GM18858 (cell line): ENCODE results near the gene LRRC25.

Experiments used
- ATAC-seq: cut with Tn5 transposase; IDR thresholded peaks from one replicate; pipeline ENCODE4 v1.9.1; 2021; ENCODE audit not compliant: unreplicated experiment

Gene LRRC25

DNA sequence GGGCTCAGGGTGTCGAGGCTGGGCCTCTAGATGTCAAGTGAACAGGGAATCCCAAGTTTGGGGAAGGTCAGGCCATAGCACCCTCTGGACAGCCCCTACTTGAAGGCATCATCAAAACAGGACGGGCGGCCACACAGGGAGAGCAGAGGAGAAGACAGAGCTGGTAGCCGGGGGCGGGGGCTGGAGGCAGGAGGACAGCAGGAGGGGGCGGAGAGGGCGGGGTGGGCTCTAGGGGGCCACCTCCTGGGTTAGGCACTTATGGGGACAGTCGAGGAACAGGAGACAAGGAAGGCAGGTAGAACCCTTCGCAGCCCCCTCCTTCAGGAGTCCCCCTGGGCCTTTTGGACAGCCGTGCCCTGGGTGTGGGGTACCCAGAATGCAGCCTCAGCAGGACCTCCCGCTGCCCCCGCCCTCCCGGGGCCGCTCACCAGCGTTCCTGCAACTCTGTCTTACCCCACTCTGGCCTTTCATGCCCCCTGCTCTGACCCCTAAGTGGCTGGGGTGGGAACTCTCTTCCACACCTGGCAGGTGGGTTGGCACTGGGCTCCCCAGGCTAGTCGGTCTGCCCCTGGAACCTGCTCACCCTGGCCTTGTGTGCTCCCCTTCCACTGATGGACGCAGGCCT is 27.6 kb upstream of the LRRC25 start:
- ATAC-seq: no peak

DNA sequence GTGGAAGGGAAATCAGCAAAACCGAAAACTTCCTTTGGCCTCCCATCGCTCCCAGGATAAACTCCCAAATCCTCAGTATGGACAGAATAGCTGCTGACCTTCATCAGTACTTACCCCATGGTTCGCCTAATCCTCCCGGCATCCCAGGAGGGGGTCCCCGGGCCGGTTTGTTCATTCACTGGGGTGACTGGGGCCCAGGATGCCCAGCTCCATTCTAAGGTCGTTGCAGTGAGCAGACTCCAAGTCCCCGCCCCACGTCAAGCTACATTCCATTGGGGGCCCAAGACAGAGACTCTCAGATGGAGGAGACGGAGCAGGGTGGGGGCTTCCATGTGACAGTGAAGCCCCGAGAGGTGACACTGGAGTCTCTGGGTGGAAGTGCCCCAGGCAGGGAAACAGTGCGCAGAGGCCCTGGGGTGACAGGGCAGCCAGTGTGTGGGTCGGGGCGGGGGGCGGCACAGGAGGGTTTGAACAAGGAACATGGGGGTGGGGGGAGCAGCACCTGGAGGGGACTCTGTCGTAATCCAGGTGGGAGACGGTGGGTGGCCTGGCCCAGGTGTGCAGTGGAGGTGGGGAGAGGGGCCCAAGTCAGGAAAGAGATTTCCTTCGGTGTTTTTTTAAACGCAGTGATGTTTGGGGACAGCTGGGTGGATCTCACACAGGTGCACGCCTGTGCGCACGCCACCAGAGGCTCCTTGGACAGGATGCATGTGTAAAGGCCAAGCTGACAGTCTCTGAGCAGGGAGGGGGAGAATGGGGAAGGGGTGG is 26.9 kb upstream of the LRRC25 start:
- no peak for ATAC-seq

DNA sequence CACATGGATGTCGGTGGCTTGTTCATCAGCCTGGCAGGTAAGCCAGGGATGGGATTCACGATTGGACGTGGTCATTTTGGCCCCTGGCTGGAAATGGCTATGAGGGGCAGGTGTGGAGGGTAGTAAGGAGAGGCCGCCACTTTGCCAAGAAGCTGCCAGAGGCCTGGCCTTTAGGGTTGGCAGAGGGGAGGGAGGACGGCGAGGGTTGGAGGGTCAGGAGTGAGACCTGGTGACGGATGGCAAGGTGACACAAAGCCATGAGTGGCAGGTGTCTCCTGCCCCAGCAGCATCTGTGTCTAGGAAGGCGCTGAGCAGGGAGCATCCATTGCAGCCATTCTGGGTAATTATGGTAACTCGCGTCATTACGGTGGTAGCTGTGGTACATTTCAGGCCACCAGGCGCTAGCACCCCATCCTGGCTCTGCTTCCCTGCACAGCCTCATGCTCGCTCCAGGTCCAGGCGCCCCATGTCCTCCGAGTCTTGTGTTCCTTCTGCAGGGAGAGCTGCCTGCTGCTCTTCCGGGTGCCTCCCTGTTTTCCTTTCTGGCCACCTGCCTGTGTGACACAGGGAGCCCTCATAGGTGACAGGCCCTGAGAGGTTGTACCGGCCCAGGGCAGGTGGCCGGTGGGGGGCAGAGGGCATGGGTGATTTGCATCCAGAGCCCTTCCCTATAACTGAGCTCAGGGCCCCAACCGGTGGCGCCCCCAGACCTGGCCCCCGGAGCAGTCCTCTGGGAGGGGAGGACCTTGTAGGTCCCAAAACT is 26.0 kb upstream of the LRRC25 start:
- no peak for ATAC-seq

DNA sequence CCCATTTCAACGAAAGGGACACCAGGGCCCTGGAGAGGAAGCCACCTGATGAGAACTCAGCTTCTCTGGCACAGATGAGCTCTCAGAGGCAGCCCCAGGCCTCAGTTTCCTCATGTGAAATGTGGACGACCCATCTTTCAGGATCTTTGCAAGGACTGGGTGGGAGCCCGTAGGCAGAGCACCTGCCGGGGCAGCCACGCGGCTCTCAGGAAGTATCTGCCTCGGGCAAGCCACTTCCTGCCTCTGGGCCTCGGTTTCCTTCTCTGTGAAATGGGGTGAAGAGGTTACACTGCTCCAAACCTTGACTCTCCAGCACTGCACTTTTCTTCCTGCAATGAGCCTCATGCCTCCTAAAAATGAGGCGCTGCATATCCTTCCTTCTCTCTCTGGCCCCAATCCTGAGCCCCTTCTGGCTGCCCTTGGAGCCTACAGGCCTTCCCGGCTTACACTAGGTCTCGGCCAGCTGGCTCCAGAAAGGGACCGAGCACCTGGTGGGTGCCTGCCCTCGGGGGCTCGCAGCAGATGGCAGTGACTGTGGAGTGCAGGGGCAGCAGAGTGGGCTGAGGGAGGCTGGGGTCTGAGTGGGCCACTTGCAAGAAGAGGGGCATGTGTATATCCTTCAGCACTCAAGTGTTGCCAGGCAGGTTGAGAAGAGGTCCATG is 25.2 kb upstream of the LRRC25 start:
- no peak for ATAC-seq

DNA sequence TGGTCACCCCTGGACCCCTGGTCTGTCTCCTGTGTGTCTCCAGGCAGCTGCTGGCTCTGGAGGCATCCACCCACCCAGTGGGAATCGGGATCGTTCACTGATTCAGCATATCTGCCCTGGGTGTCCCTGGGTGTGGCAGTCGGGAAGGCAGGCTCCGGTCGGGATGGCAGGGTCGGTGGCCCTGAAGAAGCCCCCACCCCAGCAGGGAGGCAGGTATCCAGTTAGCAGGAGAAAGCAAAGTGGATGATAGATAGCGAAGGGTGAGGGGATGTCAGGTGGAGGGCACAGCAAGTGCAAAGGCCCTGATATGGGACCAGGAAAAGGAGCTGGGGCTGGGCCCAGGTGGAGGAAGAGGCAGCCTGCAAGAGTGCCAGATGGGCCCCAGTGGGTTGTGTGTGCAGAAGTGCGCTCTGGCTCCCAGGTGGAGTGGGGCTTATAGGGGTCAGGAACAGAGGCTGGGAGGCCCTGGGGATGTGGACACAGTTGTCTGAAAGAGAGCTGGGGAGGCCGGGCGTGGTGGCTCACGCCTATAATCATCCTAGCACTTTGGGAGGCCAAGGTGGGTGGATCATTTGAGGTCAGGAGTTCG is 24.0 kb upstream of the LRRC25 start:
- no peak for ATAC-seq

DNA sequence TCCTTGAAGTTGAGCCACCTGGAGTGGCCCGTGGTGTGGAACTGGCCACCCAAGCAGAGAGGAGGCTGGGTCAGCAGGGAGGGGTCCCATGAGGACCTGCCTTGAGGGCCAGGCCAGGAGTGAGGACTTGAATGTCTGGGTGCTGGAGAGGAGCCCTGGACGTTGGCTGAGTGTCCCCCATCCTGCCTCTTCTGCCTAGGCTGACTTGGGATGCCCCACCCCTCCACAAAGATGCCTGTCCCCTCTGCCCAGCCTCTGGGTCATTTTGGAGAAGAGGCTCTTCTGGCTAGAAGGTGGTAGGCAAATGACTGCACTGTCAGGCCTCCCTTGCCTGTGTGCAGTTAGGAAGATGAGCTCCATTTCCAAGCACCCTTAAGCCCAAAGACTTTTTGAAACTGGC is 23.5 kb upstream of the LRRC25 start:
- no peak for ATAC-seq

DNA sequence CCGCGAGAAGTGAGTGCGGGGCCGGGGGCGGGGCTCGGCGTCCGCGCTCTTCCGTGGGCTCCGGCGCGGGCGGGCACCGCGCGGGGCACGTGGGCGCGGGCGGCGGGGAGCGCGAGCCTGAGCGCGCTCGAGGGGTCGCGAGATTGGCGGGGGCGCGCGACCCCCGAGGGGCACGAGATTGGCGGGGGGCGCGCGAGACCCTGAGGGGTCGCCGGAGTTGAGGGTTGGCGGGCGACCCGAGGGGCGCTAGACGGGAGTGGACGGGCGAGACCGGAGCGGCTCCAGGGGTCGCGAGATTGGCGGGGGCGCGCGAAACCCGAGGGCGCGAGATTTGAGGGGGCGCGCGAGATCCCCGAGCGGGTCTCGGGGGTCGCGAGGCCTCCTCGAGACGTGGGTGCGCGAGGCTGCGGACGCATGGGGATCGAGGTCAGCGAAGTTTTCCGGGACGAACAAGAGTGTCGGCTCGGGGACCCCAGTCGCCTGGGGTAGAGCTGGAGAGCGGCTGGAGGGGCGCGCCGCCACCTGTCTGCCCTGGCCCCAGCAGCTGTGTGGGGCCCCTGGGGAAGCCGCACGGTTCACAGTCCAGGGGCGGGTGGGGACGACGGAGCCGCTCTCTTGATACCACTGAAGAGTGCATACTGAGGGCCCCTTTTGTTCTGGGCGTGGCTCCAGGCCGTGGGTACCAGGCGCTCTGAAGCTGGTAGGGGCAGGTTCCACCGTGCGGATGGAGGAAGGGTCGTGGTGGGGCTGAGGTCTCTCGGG is 22.5 kb upstream of the LRRC25 start:
- no peak for ATAC-seq

DNA sequence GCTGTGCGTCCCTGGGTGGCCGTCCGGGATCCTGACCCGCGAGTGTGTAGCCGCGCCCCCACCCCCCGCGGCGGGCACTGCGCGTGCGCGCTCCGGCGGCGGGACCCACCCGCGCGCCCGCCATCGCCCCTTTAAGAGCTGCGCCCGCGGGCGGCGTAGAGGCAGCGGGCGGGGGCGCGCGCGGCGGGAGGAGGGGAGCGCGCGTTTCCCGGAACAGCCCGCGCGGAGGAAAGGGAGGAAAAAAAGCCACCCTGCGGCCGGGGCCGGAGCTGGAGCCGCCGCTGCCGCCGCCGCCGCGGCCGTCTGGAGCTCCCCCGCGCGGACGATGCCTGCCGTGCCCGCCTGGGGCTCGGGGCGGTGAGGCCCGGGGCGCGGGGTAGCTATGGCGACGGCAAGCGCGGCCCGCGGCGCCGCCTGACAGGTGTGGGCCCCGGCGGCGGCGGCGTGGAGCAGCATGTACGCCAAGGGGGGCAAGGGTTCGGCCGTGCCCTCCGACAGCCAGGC is 21.8 kb upstream of the LRRC25 start, which contains the start of gene SSBP4:
SSBP4 (plus strand) TSS at position 204 of the 504 bp plus-strand sequence; CDS start at position 455, 251 bp downstream.
- no peak for ATAC-seq

DNA sequence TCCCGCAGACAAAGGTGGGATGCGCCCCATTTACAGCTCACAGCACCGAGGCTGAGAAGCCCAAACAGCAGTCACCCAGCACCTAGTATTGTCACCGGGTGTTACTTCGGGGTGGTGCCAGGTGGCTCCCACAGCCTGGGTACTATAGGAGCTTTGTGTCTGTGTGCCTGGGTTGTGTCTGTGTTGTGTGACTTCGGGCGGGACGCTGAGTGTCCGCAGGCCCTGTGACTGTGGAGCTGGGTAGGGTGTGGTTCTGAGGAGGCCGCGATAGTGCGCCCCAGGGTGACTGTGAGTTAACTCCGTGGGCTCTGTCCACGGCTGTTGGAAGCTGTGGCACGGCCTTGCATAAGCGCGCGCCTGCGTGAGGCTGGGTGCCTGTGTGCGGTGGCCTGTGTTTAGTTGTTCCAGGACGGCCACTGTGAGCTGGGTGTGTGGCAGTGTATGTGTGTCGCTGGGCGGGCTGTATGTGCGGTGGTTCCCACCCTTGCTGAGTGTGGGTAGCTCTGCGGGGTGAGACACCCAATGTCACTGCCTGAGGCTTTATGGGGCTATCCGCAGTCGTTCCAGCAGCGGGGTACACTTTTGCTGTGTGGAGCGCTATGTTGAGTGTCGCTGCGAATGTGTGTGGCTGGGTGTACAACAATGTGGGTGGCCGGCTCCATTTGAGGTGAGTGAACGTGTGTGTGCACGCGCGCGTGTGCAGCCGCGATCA is 21.2 kb upstream of the LRRC25 start:
- no peak for ATAC-seq

DNA sequence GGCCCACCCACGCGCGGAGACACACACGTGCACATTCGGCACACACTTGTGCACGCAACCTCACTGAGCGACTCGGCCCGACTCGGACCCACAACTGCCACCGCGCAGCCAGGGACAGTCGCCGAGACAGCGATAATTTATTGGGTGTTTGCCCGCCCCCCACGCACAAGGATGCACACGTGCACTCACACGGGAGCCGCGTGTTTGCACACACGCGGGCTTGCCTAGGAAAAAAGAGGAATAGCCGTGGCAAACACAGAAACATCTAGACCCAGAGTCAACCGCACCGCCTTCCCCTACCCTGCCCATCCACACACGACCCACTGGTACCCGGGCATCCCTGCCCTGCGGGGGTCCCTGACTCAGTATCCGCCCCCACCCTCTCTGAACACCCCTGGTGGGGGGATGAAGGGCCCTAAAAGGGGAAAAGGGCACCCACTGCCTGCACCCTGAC is 20.6 kb upstream of the LRRC25 start:
- ATAC-seq: no peak

DNA sequence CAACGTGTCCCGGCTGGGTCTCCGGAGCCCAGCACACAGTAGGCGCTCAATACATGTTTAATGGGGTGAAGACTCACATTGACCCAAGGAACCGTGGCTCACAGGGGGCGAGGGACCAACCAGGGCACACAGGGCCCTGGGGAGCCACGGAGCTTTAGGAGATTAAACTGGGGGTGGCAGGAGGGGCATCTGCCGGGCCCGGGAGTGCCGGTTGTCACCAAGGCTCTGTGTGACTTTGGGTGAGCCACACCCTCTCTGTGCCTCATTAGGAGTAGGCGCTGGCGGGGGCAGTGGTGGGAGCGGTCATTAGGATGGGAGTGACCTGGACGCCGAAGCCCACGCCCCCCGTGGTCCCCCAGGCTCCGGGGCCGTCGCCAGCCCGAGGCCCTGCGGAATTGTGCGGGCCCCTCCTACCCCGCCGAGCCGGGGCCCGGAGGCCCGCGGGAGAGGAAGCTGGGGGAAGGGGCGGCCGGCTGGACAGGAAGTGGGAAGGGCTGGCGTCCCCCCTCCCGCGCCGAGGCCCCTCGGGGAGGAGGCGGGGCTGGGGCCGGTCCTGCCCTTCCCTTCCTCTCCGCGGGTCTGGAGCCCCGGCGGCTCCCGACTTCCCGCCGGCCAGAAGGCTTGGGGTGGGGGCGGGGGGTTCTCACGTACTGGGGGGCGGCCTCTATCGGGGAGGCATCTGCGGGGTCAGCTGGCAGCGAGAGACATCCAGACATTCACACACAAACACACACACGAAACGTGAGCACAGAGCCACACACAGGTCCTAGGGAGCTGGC is 20.0 kb upstream of the LRRC25 start:
- no peak for ATAC-seq

DNA sequence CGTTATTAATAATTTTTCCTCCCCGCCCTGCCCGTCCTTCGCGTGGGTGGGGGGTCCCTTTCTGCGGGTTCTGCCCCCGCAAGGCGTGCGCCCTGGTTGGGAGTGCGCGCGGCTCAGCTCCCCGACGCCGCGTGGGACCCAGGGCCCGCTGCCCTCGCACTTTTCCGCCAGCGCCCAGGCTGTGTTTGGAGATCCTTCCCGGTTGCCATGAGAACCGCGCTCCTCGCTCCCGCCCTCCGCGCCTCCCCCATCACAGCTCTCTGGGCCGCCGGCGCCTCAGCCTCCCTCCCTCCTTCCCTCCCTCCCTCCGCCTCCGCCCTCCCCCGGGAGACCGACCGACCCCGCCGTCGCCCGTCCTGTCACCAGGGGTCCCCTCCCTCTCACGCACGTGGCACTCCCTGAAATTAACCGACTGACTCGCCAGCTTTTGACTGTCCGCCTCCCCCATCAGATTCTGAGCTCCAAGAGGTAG is 19.4 kb upstream of the LRRC25 start:
- no peak for ATAC-seq

DNA sequence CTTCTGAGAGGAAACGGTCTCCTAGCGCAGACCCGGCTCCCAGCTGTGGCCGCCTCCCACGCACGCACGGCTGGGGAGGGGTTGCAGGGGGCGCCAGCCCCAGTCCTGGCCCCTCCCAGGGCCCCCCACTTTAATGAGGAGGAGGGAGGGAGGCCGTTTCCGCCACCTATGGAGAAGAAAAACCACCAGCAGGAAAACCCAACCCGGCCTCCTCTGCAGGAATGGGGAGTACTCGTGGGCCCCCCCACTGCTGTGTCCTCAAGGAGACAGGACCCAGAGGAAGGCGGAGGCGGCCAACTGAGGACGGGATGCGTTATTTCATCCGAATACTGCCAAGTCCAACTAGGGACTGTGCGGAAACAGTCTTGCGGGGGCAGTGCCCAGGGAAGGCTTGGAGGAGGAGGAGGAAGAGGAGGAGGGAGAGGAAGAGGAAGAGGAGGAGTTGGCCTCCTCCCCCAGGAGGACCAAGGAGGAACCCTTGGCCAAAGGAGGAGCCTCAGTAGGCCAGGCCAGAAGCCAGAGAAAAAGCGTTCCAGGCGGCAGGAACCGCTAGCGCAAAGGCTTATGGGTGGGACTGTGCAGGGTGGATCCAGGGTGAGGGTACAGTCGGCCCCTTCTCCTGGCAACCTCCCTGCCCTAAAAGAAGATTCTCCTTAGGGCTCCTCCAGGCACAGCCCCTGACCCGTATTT is 17.9 kb upstream of the LRRC25 start:
- no peak for ATAC-seq

DNA sequence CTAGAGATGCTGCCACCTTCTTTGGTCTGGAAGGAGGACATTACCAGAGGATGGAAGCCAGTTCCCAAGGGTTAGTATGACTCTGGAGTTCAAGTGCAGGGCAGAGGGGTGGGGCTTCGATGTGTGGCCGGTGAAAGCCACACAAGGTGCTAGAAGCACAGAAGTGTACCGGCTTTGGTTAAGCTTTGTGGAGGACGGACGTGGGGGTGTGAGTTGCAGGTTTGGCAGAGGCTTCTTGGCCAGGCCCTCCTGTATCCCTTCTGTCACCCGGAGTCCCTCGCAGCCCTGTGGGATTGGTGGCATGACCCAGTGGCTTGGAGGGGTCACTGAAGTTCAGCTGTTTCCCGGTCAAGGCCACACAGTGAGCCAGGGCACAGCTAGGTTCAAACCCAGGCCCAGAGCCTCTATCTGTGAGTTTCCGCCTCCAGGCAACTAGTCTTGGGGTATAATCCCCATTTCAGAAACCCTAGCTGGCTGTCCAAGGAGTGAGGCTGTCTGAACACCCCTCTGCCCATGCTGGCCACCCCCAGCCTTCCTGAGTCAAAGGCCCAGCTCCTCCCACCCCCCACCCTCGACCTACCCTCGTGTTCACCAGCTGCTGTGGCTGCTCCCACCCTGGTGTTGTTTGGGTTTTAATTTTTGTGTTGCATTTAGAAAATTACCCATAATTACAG is 17.2 kb upstream of the LRRC25 start:
- no peak for ATAC-seq

DNA sequence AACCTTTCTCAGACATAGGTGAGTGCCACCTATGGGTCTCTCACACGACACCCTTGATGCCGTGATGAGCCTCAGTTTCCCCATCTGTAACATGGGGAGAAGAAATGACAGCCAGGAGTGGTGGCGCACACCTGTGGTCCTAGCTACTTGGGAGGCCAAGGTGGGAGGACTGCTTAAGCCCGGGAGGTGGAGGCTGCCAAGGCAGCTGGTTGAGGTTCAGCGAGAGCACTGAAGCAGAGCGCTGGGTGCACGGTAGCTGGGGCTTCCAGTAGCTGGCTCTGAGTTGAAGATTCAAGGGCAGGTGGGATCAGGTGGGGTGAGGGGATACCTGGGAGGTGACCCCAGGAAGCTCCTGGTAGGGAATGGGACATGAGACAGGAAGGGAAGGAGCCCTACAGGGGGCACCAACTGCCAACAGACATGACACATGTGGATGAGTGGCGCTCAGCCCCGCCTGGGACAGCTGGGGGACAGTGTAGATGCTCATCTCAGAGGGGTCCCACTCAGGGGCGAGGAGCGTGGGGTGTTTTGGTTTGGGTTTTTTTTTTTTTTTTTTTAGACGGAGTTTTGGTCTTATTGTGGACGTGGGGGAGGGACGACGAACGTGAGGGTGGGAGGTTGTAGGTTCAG is 15.3 kb upstream of the LRRC25 start:
- ATAC-seq: no peak

DNA sequence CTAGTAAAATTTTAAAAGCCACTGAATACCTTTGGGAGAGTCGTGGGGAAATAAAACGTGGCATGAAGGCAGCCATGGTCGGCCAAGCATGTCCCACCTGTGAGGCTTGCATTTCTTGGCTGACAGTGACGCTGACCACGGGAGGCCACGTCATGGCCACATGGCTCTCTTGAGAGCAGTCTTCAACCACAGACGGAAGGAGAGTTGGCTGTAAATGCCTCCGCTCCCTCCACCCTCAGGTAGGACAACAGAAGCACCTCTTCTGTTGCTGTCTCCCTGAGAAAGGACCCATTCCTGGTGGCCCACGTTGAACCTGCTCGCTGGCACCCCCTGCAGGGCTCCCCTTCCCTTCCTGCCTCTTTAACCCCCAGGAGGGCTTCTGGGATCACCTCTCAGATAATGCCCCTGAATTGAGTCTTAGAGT is 10.6 kb upstream of the LRRC25 start:
- ATAC-seq: no peak

DNA sequence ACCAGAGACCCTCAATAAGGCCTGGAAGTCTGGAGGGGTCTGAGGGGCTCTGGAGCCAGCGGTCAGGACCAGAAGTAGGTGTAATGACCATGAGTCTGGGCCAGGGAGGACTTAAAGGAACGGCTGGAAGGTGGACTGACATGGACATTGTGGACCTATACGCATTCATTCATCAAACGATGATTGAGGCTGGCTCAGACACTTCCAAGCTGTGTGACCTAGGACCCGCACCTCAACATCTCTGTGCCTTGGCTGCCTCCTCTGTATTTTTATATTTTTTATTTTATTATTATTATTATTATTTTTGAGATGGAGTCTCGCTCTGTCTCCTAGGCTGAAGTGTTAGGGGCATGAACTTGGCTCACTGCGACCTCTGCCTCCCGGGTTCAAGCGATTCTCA is 9.3 kb upstream of the LRRC25 start:
- ATAC-seq: no peak
